RWPE2 (cell line): ENCODE data around the gene RNF115.
A peak's percentile ranks its signal among the peaks of the same experiment; 100 is the strongest.

Experiments used
- ATAC-seq: fragments of 200-7000 bp; cut with Tn5 transposase; 3 replicates; pipeline ENCODE4 v1.9.1; 2021; ENCODE audit warnings: low read depth
- DNase-seq: peaks from one replicate; pipeline ENCODE4 v3.0.0-alpha.2; 2020; ENCODE audit warnings: low spot score
- H3K27ac ChIP-seq: fragments of 450-650 bp; 2 replicates; pipeline ENCODE4 v1.5.1; 2017; ENCODE audit warnings: mild to moderate bottlenecking; ENCODE audit not compliant: poor library complexity, severe bottlenecking
- H3K27me3 ChIP-seq: fragments of 250-450 bp; sonication (Bioruptor Pico); 2 replicates; pipeline ENCODE4 v1.5.1; 2021; ENCODE audit warnings: mild to moderate bottlenecking, moderate library complexity; ENCODE audit not compliant: insufficient read depth, poor library complexity, severe bottlenecking
- H3K36me3 ChIP-seq: fragments of 250-450 bp; sonication (Bioruptor Pico); 2 replicates; pipeline ENCODE4 v1.5.1; 2020; ENCODE audit warnings: low read depth, mild to moderate bottlenecking, moderate library complexity
- H3K4me1 ChIP-seq: fragments of 250-450 bp; sonication (Bioruptor Pico); 2 replicates; pipeline ENCODE4 v1.5.1; 2021; ENCODE audit warnings: mild to moderate bottlenecking, moderate library complexity; ENCODE audit not compliant: insufficient read depth, poor library complexity, severe bottlenecking
- H3K4me3 ChIP-seq: fragments of 250-450 bp; sonication (Bioruptor Pico); 2 replicates; pipeline ENCODE4 v1.5.1; 2021; ENCODE audit warnings: mild to moderate bottlenecking, moderate library complexity; ENCODE audit not compliant: severe bottlenecking
- H3K9me3 ChIP-seq: fragments of 250-450 bp; sonication (Bioruptor Pico); 2 replicates; pipeline ENCODE4 v1.5.1; 2021; ENCODE audit warnings: mild to moderate bottlenecking, moderate library complexity; ENCODE audit not compliant: severe bottlenecking
- TF ChIP-seq, protein P1 (sequence below): fragments of 450-650 bp; IDR thresholded peaks from one replicate; pipeline ENCODE4 v1.5.1; 2017; ENCODE audit warnings: mild to moderate bottlenecking, moderate library complexity; ENCODE audit not compliant: poor library complexity, severe bottlenecking

The RNF115 gene

DNA sequence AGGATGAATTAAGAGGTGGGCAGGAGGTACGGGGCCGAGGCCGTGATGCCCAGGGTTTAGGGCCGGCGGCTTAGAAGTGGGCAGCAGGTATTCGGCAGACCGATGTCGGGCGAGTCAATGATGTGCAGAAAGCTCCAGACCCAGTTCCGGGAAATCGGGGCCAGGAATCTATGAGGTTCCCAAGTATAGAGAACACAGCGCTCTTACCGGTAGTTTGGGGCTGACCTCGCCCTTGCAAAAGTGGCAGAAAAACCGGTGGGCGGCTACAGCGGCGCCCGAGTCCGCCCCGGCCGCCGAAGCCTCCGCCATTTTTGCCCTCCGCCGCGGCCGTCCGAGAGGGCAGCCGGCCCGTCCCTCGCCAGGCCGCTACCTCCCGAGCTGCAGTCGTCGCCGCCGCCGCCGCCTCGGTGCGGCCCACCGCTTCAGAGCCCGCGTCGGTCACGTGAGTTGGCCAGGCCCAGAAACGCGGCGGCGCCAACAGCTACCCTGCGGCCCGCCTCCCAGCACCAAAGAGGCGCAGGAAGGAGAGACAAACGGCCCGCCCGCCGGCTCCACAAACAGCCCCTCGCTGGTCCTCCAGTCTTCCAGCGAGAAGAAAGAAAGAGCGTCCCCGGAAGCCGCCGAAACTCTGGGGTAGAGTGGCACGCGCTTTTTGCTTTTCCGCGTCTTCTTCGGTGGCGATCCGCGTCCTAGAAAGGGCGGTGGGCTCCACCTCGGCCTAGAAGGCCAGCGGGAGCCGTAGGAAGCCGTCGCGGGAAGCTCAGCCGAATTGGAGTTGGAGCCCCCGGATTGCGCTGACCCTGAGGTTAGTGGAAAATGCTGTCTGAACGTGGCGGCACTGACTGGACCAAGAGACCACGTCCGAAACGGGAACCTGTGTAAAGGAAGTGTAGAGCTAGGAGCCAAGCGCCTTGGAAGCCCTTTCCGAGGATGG, at the start of gene RNF115, which contains the start of gene POLR3C:
TSS of gene RNF115 (minus strand) at position 531 of the 934 bp plus-strand sequence. CDS start at position 309, 222 bp downstream.
TSS of gene POLR3C (plus strand) at position 636 of the 934 bp plus-strand sequence. CDS start 1,577 bp downstream, outside the sequence.
- Histone ChIP-seq H3K36me3 (peaks cover 36% of the 10 kb centered on the region), H3K9me3 (no peaks in the 10 kb centered on the region), H3K4me3 (peak within 1 kb of the TSS; percentile 62), H3K27me3 (no peaks in the 10 kb centered on the region), H3K4me1 (peaks cover 8% of the 10 kb centered on the region), H3K27ac (peak within 1 kb of the TSS; percentile 73)
- TF ChIP-seq, protein P1, sequence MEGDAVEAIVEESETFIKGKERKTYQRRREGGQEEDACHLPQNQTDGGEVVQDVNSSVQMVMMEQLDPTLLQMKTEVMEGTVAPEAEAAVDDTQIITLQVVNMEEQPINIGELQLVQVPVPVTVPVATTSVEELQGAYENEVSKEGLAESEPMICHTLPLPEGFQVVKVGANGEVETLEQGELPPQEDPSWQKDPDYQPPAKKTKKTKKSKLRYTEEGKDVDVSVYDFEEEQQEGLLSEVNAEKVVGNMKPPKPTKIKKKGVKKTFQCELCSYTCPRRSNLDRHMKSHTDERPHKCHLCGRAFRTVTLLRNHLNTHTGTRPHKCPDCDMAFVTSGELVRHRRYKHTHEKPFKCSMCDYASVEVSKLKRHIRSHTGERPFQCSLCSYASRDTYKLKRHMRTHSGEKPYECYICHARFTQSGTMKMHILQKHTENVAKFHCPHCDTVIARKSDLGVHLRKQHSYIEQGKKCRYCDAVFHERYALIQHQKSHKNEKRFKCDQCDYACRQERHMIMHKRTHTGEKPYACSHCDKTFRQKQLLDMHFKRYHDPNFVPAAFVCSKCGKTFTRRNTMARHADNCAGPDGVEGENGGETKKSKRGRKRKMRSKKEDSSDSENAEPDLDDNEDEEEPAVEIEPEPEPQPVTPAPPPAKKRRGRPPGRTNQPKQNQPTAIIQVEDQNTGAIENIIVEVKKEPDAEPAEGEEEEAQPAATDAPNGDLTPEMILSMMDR = no peak
- DNase-seq (peak; percentile 84), ATAC-seq (peak; percentile 90)

DNA sequence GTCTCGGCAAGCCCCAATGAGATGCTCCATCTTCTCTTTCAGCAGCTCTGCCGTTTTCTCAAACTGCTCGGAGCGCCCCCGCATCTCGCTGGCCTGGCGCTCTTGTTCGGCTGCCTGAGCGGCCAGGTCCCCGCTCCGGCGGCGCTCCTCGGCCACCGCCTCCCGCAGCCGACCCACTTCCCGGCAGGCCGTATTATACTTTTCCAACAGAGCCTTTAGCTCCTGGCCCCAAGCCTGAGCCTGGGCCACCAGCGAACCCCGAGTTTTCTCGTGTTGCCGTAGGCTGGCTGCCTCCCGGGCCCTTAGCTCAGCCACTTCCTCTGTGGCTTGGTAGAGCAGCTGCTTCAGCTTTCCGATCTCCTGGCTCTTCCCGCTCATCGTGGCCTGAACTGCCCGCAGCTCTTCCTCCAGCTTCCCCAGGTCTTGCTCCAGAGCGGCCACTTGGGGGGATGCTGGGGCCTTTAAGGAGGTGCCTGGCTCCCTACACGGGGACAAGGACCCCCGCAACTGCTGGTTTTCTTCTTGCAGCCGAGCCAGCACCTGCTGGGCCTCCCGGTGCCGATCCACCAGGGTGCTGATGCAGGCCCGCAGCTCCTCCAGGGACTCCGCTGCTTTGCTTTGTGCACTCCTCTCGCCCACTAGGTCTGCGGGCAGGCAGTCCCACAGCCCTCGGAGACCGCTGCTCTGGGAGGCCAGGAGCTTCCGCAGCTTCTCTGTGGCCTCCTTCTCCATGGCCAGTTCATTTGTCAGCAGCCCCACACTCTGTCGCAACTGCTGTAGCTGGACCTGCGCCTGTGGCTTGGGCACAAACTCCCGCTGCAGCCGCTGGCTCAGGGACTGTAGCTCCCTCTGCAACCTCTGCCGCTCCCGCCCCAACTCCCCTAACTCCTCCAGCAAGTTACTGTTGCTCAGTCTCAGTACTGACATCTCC, 48.4 kb upstream of the RNF115 start:
- TF ChIP-seq, protein P1 = no peak
- peak; percentile 49; the same call in 2 of the 3 replicates for ATAC-seq
- Histone ChIP-seq H3K4me3 (no peak overlapping the region), H3K27ac (no peak overlapping the region), H3K4me1 (no peaks in the 10 kb centered on the region), H3K36me3 (no peaks in the 10 kb centered on the region), H3K9me3 (no peaks in the 10 kb centered on the region), H3K27me3 (no peaks in the 10 kb centered on the region)
- DNase-seq = no peak

DNA sequence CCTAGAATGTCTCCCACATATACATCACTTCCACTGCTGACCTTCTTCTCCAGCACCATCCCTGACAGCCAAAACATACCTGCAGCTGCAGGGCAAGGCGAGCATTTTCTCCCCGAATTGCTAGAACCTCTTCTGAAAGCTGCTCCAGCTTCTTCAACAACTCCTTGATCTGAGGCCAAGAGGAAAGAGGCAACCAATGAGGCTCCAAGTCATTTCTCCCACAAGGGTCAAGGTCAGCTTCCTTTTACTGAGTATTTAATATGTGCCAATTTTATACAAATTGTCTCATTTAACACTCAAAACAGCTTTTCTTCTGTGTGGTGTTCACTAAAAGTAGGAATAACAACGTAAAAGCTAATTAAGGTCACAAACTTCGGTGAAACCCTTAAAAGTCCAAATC, 44.3 kb upstream of the RNF115 start:
- ATAC-seq = no peak
- no peaks in the 10 kb centered on the region for H3K9me3 ChIP-seq
- TF ChIP-seq, protein P1 = no peak
- no peaks in the 10 kb centered on the region for H3K36me3 ChIP-seq
- no peak for DNase-seq
- H3K27ac ChIP-seq = no peak overlapping the region
- H3K4me1 ChIP-seq = no peaks in the 10 kb centered on the region
- no peak overlapping the region for H3K4me3 ChIP-seq
- no peaks in the 10 kb centered on the region for H3K27me3 ChIP-seq

DNA sequence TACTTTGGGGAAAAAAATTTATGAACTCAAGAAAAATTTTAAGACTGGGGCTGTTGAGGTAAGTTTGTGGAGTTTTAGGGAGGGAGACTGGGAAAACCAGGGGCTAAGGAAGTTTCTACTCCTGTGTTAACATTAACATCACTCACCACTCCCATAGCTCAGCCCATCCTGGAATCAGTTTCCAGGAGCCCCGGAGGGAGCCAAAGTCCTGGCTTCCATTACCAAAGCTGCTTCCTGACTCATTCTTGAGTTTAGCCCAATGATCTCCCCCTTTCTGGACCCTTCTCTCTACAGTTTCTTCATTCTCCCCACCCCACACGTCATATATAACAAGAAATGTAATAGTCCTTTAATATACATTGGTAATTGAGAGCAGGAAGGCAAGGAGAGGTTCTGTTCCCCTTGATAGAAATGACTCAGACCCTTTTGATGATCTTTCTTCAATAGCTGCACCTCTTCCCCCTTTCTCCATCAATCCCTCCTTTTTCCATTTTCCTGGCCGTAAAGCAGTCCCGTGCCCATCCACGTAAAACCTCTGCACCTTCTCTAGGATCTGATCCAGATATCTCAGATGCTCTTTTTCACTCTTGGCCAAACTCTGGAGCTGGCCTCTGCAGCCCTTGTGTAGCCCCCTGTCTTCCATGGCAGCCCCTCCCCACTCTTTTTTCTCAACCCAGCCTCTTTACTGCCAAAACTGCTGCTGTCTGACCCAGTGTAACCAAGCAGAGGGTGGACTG, 39.6 kb upstream of the RNF115 start:
- DNase-seq (no peak), ATAC-seq (no peak)
- H3K27ac ChIP-seq = no peak overlapping the region
- no peaks in the 10 kb centered on the region for H3K27me3 ChIP-seq
- H3K4me3 ChIP-seq = no peak overlapping the region
- no peaks in the 10 kb centered on the region for H3K9me3 ChIP-seq
- H3K36me3 ChIP-seq = no peaks in the 10 kb centered on the region
- TF ChIP-seq, protein P1 = no peak
- no peaks in the 10 kb centered on the region for H3K4me1 ChIP-seq
